G401 (cell line): ENCODE results near the gene ATP6V1G1. TPM values are rescaled to one million over a fixed set of nuclear protein-coding genes. Genes with fewer than 3 reads are reported as not detected.

ENCODE experiments used
- DNase-seq: peaks from one replicate; pipeline ENCODE4 v3.0.0-alpha.2; 2015; ENCODE audit warnings: low spot score
- in situ Hi-C: cut with HindIII; loops from 2 replicates; pipeline ENCODE4 v1.10.0; 2016; ENCODE audit warnings: low sequenced_read_pairs, mixed read lengths
- total RNA-seq: library from RNA; depleted of rRNA; stranded (reverse); fragments of >200 nt; shearing (Covaris generic); gene quantifications from 2 replicates; pipeline ENCODE4 v1.2.3, GENCODE V29; 2014; rRNA removed

Gene ATP6V1G1
- total RNA-seq, result 235 and 237 TPM in 2 replicates

DNA sequence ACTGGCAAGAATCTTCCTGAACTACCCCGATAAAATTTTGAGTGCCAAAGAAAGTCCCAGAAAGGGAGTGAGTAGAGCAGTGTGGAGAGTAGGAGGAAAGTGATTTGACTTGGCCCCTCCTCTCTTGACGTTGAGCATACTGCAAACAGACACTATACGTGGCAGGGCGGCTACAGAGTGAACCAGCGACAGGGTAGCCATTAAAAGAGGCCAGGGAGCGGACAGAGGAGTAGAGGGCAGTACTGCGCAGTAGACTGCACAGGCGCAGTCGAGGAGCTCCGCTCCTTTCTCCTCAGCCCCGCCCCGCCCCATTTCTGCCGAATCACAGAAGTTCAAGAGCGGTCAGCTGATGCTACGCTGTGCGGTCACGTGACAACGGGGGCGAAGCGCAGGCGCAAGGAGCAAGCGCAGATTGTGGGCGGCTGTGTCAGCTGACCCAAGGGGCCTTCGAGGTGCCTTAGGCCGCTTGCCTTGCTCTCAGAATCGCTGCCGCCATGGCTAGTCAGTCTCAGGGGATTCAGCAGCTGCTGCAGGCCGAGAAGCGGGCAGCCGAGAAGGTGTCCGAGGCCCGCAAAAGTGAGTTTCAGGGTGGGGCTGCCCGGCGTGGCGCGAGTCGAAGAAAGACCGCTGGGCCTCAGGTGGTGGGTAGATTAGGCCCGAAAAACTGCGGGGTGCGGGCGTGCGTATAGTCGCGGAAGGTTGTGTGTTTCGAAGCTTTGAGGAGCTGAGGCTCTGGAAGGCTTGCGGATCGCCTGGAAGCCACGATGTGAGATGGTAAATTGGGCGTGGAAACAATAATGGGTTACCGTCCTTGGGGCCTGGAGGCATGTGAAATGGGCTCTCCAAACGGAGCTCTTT lies at the start of gene ATP6V1G1:
TSS of gene ATP6V1G1 (plus strand) at position 425 of the 858 bp plus-strand sequence. CDS start at position 495, 70 bp downstream.
- in situ Hi-C loops, result no loop called here
- peak; percentile 96 for DNase-seq

GRCh38 chr9:114538241-114538640 lies 49.3 kb upstream of the ATP6V1G1 start:
- in situ Hi-C loops, result no loop called here

GRCh38 chr9:114539701-114540380 lies 47.7 kb upstream of the ATP6V1G1 start:
- no peak for DNase-seq
- in situ Hi-C loops, result no loop called here

More at GRCh38 chr9:114538241-114538640, 49.3 kb upstream of the ATP6V1G1 start:
- no peak for DNase-seq

DNA sequence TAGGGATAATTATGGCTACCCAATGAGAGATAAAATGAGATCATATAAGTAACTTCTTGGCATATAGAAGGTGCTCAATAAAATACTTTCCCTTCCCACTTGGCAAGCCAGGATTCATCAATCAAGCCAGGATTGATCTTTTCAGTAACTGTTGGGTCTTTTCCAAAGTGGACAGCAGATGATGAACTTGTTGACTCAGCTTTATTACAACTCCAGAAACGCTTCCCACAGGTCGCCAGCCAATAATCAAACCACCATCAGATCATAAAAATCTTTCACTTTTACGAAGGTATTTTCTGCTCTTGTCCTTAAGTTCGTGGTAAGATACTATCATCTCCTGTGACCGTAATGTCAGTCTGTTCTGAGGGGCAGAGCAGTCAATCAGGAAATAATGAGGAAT lies 42.5 kb upstream of the ATP6V1G1 start:
- in situ Hi-C loops, result no loop called here
- DNase-seq, result no peak

GRCh38 chr9:114546851-114547250 lies 40.7 kb upstream of the ATP6V1G1 start:
- no peak for DNase-seq
- in situ Hi-C loops, result no loop called here

GRCh38 chr9:114549697-114550330 lies 37.8 kb upstream of the ATP6V1G1 start:
- DNase-seq, result no peak
- in situ Hi-C loops, result no loop called here

DNA sequence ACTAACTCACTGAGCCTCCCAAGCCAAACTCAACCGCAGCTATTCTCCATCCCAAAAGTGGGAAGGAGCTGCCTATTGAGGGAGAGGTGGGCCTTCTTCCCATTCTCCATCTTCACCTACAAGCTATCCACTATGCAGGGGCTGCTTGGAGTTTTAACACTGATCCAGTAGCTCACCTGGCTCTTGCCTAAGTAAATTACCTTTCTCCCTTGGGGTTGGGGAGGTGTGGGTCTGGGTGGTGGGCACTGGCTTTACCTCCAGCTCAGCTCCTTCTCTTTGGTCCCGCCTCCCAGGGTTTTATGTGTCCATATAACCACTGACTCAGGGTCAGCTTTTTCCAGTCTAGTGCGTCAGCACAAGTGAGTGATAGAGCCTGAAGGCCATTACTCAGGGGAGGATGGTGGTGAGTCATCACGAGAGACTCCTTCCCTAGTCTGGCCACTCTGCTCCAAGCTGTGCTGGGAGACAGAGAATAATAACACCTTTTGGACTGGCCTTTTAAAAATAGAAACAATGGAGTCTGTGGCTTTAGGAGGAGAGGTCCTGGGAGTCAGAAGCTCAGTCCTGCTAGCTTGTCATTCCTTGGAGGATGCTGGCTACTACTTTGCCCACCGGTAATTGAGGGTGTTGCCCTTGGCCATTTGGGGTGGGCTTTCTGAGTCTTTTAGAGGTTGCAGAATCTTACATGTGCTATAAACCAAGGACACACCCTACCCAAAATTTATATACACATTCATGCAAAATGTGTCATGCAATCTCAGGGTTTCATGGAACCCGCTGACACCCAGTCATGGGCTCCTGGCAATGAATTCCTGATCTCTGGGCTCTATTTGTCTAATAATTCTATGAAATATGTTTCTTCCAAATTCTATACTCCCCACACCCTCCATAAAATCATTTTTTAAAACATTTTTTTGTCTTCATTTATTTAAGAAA lies 35.6 kb upstream of the ATP6V1G1 start:
- in situ Hi-C loops, result no loop called here
- peak; percentile 9 for DNase-seq

DNA sequence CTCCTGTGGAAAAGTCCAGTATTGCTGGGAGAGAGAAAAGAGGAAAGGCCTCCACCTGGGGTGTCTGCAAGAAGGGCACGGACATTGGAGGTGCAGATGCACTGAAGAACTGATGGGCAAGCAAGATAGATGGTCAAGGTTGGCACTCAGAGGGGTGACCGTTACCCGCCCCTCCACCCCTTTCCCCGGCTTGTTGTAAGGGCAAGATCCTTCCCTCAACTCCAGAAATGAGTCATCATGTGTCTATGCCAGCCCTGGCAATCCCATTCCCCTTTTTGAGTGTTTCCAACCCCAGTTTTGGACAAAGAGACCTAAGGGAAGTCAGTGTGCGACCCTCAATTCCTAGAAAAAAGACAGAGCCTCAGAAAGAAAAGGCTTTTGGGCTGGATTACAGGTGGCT lies 34.9 kb upstream of the ATP6V1G1 start:
- in situ Hi-C loops, result no loop called here
- no peak for DNase-seq

- no peak for DNase-seq
- in situ Hi-C loops, result no loop called here
These were observed 34.4 kb upstream of the ATP6V1G1 start for GRCh38 chr9:114553202-114553601.

DNA sequence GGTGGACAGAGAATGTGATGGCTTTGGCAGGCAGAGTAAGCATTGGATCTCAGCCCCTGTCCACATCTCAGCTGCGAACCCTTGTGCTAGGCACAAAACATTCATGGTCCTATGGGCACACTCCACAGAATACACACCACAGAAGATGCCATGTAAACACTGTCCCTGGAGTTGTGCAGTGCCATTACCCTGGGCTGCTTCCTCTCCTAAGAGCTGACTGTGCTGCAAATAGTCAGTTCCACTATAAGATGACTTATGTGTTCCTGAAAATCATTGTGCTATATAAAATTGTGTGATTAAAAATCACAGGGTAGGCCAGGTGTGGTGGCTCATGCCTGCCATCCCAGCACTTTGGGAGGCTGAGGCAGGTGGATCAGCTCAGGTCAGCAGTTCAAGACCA lies 31.9 kb upstream of the ATP6V1G1 start:
- DNase-seq, result no peak
- in situ Hi-C loops, result no loop called here

- in situ Hi-C loops, result no loop called here
- no peak for DNase-seq
These were observed 29.4 kb upstream of the ATP6V1G1 start for GRCh38 chr9:114558027-114558675.

- in situ Hi-C loops, result no loop called here
- DNase-seq, result no peak
These were observed 27.6 kb upstream of the ATP6V1G1 start for GRCh38 chr9:114559830-114560513.

- in situ Hi-C loops, result no loop called here
- no peak for DNase-seq
These were observed 26.6 kb upstream of the ATP6V1G1 start for GRCh38 chr9:114560956-114561355.

DNA sequence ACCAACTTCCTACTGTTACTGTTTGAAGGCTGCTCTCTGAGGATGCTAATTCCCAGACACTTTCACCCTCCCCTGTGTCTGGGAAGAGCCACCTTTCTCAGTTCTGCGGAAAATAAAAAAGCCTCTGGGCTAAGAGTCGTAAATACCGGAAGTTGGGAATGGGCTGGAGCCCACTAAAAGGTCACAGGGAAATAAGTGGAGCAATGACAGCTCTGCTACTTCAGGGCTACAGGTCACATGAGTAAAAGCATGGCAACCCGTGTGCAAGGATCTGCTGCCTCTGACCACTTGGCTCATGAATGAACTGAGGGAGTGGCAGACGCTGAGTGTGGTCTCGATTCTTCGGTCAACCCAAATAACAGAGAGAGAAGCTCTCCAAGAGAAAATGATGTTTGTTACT lies 25.8 kb upstream of the ATP6V1G1 start:
- no peak for DNase-seq
- in situ Hi-C loops, result no loop called here

GRCh38 chr9:114565204-114565603 lies 22.4 kb upstream of the ATP6V1G1 start:
- in situ Hi-C loops, result no loop called here

GRCh38 chr9:114570742-114571141 lies 16.8 kb upstream of the ATP6V1G1 start:
- DNase-seq, result no peak
- in situ Hi-C loops, result no loop called here

More at GRCh38 chr9:114565204-114565603, 22.4 kb upstream of the ATP6V1G1 start:
- no peak for DNase-seq

DNA sequence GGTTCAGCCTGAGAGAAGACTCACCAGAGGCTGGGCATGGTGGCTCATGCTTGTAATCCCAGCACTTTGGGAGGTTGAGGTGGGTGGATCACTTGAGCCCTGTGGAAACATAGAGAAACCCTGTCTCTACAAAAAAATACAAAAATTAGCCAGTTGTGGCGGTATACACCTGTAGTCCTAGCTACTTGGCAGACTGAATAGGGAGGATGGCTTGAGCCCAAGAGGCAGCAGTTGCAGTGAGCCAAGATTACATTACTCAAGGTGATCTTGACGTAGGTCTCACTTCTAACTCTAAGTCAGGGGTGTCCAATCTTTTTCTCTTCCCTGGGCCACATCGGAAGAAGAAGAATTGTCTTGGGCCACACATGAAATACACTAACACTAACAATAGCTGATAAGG lies 16.2 kb upstream of the ATP6V1G1 start:
- in situ Hi-C loops, result no loop called here

GRCh38 chr9:114572199-114572598 lies 15.4 kb upstream of the ATP6V1G1 start:
- in situ Hi-C loops, result no loop called here
- no peak for DNase-seq

More for the DNA sequence above, 16.2 kb upstream of the ATP6V1G1 start:
- no peak for DNase-seq
